ENCODE results near the gene CENPVL3.
A peak's percentile ranks its signal among the peaks of the same experiment; 100 is the strongest.
"Not testable (repeated sequence)": the region's sequence is repeated elsewhere in the genome, so short reads cannot be mapped to it uniquely, and the experiment has no call there.

The CENPVL3 gene

DNA sequence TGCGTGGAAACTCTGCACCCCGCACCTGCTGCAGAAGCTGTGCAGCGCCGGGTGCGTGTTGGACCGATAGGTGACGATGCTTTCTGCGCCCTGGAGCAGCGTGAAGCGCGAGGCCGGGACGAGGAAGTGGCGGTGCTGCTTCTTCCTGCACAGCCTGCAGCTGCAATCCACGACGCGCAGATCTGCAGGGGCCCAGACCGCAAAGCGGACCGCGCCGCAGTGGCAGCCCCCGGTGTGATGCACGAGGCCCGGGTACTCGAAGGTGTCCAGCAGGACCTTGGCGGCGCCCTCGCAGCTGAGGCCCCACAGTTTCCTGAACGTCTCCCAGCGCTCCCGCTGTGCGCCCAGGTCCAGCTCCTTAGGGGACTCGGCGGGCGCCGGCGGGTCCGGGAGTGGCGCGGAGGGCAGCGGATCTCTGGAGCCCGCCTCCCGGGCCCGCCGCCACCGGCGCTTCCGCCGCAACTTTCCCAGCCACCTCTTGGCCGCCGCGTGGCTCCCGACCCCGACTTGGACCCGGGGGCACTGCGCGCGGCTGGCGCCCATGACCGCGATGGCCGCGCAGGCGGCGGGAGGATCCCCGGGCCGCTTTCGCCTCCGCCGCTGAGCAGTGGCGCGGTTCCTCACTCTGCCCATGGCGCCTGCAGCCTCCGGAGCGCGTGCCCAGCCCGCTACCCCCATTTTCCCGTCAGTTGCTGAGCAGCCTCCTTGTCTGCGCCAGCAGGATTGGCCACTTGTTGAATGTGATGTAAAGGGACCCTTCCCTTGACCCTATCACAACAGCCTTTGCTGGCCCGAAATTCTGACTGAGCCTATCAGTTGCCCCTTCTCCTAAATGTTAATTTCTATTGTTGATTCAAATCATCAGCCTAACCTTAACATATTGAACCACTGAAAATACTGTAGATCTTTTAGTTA lies at the start of gene CENPVL3:
CENPVL3 (minus strand) TSS at position 672 of the 915 bp plus-strand sequence; CDS start at position 633, 39 bp downstream.
- not testable (repeated sequence) for DNase-seq (ENCODE audit: low read depth)

DNA sequence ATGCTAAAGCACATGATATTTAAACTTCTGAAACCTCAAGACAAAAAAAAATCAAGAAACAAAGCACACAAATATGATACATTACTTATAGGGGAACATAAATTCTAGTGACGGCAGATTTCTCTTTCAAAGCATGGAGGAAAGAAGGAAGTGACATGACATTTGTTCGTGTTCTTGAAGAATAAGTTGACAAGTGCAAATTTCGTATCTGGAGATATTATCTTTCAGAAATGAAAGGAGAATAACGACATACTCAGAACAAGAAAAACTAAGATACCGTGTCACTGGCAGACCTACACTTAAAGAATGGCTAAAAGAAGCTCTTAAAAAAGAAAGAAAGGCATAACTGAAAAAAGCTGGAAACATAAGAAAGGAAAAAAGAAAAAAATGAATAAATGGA lies 47.3 kb upstream of the CENPVL3 start:
- DNase-seq (ENCODE audit: low read depth): no peak

DNA sequence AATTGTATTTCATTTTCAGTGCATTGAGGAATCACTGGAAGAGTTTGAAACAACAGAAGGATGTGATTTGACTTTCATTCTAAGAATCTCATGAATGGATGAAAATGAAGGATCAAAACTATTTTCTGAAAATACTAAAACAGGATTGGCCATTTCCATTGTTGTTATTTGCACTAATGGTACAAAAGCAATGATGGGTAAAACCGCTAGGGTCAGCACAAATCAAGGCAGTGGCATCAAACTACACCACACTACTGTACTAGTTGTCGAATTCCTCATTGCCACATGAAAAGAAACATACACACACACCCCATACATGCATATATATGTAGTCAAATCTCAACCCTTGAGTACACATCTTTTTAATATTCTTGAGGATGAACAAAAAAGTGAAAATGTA lies 24.7 kb upstream of the CENPVL3 start:
- DNase-seq (ENCODE audit: low read depth): no peak

DNA sequence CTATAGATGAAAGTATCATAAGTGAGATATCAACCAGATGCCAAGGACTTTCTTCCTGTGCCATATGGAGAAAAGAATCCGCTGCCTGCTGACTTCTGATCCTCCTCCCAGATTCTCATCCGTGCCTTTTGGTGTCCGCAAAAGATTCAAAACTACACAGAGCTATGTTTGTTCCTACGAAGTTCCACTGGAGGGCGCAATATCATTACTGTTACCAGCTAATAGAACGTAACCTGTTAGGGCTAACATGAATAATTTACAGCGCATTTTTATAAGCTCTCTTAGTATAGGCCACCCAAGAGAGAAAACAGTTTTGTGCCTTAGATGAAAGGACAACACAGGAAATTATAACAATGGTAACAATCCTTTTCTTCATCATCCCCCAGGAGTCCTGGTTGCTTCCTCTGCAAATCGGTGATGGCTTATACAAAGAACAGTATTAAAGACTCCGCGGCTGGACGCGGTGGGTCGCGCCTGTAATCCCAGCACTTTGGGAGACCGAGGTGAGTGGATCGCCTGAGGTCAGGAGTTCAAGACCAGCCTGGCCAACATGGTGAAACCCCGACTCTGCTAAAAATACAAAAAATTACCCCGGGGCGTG lies 22.8 kb upstream of the CENPVL3 start:
- DNase-seq (ENCODE audit: low read depth): peak; percentile 49

DNA sequence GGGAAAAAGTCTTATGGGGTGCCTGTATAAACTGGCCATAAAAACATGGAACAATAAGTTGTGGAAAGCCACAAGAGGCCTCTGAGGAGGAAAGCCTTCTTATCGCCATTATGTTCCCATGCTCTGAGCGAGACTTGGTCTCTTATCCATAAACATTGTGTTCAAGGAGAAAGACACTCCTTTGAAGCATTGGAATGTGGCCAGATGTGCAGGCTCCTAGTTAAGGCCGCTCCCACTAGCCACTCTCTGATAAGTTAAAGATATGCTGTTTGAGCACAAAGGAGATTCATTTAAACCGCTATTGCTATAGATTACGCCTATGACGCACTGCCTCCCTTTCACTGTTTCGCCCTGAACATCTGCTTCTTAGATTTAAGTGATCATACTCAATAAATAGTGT lies 17.8 kb upstream of the CENPVL3 start:
- not testable (repeated sequence) for DNase-seq (ENCODE audit: low read depth)

DNA sequence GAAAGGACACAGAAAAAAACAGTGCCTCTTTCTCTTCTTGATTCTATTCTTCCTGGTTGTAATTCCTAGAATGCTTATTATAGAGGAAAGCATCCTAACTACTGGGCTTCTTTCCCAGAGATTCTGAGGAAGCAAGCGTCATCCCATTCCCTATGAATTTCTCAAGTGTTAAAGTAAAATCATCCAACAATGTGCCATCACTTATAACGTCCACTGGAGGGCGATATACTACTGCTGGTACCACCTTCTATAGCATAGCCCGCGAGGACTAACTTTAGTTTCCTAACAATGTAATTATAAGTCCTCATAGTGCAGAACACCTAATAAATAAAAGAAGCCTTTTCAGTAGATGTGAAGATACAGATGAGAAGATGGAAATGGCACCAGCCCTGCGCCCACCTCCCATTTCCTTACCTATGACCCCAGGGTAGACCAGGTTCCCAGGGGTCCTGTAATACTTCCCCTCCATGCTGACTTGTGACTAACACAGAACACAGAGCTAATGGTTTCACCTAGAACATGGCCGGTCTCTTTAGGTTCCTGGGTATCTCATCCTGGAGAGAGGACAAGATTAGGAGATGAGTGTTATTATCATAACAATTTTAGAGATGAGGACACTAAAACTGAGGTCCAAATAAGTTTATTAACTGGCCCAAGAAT lies 4.2 kb downstream of the CENPVL3 start:
- peak; percentile 44 for DNase-seq (ENCODE audit: low read depth)

DNA sequence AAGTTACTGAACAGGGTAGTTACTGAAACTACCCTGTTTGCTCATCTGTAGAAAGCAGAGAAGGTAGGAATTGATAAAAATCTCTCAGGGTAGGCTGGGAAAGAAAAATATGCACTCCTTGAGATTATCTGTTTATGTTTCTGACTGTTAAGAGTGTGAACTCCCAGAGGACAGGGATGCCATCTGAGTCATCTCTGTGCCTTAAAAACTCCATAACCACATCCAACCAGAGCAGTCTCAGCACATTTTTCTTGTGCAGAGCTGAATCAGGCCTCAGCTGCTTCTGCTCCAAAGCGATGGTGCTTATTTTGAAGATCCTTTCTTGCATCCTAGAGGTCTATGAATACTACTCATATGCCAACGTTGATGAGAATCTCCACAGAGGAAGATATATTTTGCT lies 9.9 kb downstream of the CENPVL3 start:
- DNase-seq (ENCODE audit: low read depth): no peak

DNA sequence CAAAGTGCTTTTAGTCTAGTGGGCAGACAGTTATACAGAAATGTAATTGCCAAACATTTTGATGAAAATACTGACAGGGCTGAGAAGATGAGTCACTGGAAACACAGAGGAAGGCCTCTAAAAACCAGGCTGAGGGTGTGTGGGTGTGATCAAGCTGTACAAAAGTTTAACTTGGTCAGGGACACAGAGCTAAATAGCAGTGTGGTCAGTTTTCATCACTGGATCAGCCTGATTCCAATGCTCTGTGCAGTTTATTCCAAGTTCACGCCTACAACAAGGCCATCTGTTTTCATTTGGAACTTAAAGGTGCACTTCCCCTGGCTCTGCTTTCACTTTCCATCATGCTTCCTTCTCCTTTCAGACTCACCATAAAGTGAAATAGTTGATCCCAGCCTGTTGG lies 10.6 kb downstream of the CENPVL3 start:
- no peak for DNase-seq (ENCODE audit: low read depth)

DNA sequence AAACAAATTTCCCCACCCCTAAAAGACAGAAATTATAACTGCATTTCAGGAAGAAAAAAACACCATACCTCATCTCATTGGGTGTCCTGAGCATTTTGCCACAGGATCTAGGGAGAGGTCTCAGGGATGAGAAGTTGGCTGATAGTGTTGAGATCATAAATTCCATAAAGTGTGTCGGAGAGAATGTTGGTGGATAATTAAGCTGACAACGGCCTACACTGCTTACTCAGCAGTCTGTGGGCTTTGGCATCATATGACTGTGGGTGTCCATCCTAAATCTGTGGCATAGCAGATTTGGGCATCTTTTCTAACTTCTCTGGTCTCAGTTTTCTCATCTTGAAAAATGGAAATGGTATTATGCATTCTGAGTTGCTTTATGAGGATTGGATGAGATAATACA lies 12.3 kb downstream of the CENPVL3 start:
- DNase-seq (ENCODE audit: low read depth): no peak

DNA sequence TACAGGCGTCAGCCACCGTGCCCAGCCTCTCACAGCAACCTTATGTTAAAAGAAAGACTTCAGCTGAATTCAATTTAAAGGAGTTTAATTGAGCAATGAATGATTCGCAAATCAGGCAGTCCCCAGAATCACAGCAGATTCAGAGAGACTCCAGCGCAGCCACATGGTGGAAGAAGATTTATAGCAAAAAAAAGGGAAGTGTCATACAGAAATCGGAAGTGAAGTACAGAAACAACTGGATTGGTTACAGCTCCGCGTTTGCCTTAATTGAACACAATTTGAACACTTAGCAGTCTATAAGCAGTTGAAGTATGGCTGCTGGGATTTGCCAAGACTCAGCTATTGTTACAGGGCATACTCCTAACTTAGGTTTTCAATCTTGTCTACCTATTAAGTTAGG lies 19.8 kb downstream of the CENPVL3 start:
- no peak for DNase-seq (ENCODE audit: low read depth)

DNA sequence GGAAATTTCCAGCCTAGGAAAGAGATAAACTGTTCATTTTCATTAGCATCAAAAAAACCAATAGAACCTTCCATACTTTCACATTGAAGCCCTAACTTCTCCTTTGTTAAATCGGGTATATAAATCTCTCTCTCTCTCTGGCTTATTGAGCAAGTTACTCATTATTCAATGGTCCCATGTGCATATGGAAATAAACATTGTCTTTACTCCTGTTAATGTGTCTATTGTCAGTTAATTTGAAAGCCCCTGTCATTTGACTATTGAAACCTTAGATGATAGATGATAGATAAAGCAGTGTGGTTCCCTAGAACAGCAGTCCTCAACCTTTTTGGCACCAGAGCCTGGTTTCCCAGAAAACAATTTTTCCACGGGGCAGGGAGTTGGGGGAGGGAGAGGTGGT lies 46.8 kb downstream of the CENPVL3 start:
- no peak for DNase-seq (ENCODE audit: low read depth)

DNA sequence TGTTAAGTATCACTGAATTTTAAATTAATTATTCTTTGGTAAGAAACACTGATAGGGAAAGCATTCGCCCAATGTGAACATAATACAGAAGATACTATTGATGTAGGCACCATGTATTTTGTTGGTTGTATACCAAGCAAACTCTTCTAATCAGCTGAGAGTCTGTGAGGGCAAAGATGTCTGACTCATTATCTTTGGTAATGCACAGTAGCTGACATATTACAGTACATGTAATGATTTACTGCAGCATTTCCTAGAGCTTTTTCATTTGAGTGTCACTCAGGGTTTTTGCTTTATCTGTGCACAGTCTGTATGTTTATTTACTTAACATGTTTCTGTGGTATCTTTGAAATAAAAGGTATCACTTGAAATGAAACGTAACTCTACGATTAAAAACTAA lies 49.2 kb downstream of the CENPVL3 start:
- DNase-seq (ENCODE audit: low read depth): peak; percentile 26

DNA sequence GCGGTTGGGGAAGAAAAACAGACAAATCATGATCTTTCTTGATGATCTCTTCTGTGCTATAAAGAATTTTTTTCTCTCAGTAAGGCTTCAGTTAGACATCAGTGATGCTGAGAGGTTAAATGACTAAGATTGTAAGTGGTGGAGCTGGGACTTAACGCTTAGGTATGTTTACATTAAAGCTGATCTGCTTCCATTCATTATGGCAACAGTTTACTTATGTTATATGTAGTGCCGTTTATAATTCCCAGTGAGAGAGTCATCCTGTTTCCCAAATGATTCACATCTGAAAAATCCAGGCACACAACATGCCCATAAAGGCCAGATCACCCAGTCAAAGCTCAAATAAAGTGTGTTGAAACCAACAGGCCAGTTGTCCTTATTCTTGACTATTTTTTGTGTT lies 50.1 kb downstream of the CENPVL3 start:
- peak; percentile 82 for DNase-seq (ENCODE audit: low read depth)

Data from ELR (cell line).